Iris pigment epithelial cell (primary cell): ENCODE measurements around the gene EIF2S2.

ENCODE experiments used
- DNase-seq: peaks from one replicate; pipeline ENCODE4 v3.0.0-alpha.2; 2011; ENCODE audit warnings: low read depth

The EIF2S2 gene

DNA sequence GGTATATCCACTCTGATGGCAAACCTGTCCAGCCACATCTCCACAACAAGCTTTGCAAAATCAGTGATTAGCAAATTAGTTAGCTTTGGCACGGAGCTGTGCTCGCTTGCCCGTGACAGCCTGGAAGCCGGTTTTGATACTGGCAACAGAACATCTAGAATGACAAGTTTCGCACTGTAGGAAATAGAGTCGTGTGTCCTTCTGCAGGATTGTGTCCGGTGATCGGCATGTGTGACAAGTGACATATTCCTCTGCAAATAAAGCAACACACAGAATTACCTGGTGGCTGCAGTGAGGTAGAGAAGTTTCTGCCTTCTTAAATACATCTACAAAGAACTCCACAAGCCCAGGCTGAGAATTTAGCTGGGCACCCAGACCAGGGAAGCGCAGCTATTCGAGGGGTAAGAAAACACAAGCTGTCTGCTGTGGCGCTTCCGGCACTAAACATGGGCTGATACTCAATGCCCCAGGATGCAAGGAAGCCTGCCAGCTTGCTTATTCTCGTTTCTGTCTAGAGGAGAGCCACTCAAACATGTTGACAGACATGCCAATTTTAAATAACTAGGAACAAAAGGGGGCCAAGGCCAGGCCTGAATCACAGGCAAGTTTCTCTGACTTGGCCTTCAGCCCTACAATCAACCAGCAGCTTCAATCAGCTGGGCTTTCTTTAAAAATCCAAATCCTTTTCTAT is 22.2 kb downstream of the EIF2S2 start:
- no peak for DNase-seq

DNA sequence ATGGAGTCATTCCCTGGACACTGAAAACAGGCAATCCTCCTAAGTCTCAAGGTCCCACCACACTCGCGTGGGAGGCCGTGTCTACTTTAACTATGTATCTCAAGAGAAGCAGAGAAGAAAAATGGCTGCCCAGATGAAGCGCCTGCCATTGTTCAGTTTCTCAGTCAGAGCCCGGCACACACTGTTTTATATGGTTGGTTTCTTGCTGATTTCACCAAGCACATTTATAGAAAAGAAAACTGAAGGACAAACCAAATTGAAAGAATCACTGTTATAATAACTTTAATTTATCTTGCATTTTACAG is 22.9 kb downstream of the EIF2S2 start:
- no peak for DNase-seq

DNA sequence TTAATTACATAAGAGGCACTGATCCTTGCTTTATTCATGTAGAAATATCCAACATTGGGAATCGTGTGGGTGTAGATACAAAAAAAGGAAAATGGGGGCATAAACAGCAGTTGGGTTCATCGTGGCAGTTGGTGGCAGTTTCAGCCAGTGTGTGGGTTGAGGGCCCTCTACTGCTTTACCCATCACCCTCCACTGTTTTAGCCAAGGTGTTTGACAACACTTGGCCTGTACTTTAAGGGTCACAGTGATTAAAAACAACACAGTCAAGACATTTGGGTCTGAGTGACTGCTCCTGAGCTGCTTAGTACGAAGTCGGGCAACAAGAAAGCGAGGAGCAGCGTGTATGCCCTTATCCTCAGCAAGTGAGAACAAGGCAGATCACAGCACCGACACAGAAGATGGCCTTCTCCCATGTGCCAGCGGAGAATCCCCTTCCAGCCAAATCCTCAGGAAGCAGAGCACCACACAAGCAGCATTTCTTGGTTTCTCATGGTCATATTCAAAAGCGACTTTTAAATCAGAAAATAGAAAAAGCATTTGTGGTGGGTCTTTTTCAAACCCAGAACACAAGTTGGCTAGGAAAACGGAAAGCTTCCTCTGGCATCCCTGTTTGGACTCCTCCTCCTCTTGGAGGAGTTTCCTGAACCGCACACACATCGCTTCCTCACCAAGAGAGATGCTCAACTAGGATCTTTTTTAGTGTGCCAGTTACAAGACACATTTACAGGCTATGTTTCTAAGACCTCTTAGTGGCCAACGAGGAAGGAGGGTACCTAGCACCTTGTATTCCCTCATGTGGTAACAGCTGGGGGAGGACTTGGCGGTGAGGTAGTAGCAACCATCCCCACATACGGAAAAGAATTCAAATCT is 23.5 kb downstream of the EIF2S2 start:
- DNase-seq: no peak

DNA sequence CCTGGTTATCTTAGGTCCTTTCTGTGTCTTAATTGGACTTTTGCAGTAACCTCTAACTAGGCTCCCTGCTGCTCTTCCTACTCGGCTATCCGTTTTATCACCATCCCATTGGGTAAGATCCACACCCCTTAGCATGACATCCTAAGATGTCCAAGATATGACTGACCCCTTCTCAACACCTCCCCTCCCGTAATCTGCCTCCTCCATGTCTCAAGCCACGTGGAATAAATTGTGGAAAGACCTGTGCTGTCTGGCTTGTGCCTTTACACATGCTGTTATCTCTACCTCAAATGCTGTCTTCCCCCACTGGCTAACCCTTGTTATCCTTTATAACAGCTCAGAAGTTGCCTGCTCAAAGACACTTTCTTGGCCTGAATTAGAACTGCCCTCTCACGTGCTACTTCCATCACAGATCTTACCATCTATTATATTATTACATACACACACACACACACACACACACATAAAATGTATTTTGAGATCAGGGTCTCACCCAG is 26.5 kb downstream of the EIF2S2 start:
- DNase-seq: no peak

DNA sequence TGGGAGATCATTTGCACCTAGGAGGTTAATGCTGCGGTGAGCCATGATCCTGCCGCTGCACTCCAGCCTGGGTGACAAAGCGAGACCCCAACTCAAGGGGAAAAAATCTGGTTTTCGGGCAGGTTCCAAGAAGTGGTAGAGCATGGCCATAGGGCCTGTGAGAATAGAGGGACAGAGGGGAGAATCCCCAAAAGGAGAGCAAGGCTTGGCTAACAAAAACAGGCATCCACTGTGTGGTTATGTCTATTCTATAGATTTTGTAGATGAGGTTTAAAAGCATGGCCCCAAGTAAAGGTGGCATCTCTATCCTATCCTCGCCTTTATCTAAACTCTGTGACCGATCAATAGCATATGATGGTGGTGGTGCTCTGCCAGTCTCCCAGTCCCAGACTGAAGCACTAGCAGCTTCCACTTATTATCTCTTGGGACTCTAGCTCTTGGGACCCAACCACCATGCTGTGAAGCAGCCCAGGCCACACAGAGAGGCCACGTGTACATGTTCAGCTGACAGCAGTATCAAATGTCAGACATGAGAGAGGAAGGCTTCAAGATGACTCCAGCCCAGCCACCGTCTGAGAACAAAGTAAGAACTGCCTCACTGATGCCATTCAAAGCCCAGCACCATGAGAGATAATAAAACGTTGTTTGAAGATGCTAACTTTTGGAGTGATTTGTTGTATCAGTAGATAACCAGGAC is 27.7 kb downstream of the EIF2S2 start:
- DNase-seq: no peak

DNA sequence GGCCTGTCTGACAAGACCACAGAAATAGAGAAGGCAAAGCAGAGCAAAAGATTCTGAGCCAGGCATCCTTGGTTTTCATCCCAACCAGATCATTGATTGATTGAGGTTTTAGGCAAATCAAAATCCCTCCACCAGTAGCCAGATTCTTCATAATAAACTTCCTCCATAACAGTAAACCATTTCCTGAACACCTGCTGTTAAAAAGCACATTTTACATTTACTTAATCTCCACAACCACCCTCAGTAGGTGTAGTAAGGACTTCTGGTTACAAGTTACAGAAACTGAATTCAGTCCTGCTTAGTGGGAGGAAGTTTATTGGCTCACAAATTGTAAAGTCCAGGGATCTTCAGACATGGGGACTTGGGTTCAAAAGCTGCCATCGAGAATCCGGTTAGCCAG is 28.3 kb downstream of the EIF2S2 start:
- no peak for DNase-seq

DNA sequence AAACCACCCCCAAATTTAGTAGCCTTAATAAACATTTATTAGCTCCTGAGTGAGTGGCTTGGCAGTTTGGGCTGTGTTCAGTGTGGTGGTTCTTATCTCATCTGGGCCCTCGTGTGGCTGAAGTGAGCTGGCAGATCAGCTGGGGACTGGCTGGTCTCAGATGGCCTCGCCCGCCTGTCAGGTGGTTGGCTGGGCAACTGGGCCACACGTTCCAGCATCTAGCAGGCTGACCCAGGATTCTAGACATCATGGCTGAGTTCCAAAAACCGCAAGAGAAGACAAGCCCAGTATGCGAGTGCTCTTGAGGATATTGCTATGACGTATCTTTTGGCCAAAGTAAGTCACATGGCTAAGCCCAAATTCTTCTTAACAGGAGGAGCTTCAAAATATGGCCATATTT is 28.9 kb downstream of the EIF2S2 start:
- peak; percentile 95 for DNase-seq

DNA sequence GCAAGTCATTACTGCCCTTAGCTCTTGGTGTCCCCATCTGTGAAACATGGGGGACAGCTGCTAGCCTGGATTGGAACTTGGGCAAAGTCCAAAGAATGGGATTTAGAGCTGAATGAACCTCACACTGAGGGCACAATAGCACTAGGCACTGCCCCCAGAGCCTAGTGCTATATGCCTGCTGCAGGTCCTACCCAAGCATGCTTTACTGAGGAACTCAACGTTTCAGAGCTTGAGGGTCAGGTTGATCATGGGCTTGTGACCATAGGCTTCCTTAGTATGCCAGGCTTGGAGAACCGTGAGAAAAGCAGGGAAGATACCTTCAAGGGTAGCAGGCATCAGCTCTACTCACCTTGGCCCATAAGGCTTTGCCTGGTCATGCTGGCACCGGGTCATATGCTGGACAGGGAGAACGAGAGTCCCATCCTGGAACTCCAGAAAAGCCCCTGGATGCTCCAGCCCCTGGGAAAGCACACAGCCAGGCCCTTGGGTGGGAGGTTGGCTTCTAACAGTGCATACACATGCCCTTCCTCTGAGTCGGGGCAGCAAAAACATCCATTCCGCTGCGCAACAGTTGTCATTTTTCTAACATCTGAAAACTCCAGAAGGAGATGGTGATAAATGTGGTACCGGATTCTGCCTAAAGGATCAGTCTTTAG is 29.7 kb downstream of the EIF2S2 start:
- no peak for DNase-seq

DNA sequence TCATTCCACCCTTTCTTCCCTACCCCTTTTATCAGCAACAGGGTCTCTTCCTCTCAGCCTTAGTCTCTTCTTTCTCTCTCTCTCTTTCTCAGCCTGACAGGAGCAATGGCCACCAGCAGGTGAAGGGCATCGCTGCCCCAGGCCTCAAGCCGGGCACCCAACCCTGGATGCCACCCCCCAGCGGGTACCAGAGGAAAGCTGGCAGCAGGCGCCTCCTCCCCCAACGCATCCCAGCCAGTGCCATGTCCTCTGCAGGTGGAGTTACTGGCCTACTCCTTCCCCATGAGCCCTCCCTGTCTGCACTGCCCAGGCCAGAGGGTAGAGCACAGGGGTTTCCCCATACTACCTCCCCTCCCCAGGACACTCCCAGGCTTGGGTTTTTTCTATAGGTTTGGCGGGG is 32.2 kb downstream of the EIF2S2 start:
- no peak for DNase-seq

DNA sequence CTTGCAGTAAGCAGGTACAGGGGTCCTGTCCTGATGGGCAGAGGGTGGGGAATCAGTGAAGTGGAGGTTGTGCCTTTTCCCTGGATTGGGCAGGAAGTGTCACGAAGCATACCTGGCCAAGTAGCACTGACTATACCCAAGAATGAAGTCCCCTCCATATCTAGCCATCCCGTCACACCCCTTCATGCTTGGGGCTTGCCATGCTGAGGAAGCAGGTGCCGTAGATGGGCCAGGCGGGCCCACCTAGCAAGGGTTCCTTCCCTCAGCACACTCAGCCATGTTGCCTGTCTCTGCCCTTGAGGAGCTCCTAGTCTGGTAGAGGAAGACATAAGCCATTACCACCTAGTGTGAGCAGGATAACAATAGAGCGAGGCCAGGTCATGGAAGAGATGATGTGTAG is 33.5 kb downstream of the EIF2S2 start:
- no peak for DNase-seq

DNA sequence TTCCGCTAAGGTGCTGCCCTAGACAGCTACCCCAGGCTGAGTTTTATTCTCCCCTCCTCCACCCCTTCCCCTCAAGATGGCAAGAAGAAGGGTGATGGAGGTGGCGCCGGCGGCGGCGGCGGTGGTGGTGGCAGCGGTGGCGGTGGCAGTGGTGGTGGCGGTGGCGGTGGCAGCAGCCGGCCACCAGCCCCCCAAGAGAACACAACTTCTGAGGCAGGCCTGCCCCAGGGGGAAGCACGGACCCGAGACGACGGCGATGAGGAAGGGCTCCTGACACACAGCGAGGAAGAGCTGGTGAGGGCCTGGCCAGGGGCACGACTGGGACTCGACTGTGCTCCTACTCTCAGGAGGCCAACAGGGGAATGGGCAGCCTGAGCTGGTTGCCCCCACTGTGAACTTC is 35.1 kb downstream of the EIF2S2 start:
- no peak for DNase-seq

DNA sequence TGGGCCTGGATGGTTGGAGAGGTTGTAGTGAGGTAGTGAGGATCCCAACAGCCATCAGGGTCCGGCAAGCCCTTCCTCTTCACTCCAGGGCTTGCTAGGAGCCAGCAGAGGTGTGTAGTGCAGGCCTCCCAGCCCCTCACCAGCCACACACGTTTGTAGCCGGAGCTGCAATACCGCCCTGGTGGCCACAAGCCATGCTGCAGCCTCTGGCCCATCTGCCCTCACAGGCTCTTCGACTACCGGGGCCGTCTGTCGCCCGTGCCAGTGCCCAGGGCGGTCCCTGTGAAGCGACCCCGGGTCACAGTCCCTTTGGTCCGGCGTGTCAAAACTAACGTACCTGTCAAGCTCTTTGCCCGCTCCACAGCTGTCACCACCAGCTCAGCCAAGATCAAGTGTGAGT is 36.4 kb downstream of the EIF2S2 start:
- no peak for DNase-seq

DNA sequence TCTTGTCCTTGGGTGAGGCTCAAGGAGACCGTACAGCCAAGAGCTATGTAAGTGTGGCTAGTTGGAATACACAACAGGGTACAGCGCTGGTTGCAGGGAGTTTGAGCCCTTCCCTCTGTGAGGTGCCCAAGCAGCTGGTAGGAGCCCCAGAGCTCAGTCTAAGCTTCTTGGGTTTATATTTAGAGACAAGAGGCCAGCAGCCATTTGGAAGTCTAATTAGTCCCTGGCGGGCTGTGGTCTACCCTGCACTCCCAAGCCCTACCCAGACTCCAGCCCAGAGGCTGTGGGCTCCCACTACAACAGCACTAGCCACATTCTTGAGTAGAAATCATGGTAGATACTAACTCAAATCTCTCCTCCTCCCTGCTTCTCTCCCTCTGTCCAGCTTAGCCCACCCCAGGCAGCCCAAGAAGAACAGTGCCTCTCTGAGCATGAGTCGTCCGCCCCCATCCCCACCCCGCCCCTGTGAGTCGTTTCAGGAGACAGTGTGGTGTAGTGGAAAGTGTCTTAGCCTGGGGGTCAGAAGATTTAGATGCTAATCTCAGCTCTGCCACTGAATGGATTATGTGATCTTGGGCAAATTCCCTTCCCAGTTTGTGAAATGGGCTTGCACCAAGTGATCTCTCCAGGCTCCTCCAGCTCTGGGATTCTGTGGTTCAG is 37.8 kb downstream of the EIF2S2 start:
- DNase-seq: no peak

DNA sequence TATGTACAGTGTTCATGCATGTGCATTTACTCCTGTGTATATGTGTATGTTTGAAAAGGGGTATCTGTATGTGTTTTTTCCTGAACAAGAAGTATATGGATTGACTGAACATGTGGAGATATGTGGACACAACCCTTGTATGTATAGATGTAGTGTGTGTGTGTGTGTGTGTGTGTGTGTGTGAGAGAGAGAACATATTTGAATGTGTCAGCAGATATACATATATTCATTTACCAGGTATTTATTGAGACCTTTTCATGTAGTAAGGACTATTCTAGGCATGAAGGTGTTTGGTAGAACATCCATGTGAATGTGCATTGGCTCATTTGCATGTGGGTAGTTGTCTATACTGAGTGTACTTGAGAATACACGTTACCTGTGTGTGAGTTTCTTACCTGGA is 39.3 kb downstream of the EIF2S2 start:
- no peak for DNase-seq

DNA sequence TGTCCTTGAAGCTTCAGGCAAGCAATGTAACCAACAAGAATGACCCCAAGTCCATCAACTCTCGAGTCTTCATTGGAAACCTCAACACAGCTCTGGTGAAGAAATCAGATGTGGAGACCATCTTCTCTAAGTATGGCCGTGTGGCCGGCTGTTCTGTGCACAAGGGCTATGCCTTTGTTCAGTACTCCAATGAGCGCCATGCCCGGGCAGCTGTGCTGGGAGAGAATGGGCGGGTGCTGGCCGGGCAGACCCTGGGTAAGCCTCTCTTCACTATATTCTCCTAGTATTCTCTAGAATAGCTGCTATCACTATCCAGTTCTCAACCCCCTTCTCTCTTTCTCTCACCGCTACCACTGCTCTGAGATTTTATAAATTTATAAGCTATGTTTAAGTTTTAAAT is 40.0 kb downstream of the EIF2S2 start:
- no peak for DNase-seq

DNA sequence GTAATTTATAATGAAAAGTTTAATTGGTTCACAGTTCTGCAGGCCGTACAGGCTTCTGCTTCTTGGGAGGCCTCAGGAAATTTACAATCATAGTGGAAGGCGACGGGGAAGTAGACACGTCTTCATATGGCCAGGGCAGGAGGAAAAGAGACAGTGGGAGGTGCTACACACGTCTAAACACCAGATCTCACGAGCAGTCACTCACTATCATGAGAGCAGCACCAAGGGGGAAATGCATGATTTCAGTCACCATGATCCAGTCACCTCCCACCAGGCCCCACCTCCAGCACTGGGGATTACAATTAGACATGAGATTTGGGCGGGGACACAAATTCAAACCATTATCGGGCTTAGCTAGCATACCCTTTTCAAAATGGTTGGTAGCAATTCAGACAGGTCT is 41.2 kb downstream of the EIF2S2 start:
- DNase-seq: no peak

DNA sequence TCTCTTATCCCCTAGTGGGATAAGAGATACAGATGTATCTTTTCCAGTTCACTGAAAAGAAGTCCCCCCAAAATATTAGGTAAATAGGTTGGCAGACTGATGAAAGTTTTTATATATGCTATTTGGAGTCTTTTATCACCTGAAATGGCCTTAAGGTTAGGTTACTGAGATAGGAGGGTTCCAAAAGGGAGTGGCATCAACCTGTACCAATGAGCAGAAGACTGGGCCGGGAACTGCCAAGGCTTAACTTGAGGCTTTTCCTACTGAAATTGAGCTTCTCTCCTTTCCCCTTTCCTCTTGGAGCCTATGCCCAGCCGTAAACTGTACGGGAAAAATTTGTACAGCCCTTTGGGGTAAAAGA is 42.0 kb downstream of the EIF2S2 start:
- DNase-seq: no peak

DNA sequence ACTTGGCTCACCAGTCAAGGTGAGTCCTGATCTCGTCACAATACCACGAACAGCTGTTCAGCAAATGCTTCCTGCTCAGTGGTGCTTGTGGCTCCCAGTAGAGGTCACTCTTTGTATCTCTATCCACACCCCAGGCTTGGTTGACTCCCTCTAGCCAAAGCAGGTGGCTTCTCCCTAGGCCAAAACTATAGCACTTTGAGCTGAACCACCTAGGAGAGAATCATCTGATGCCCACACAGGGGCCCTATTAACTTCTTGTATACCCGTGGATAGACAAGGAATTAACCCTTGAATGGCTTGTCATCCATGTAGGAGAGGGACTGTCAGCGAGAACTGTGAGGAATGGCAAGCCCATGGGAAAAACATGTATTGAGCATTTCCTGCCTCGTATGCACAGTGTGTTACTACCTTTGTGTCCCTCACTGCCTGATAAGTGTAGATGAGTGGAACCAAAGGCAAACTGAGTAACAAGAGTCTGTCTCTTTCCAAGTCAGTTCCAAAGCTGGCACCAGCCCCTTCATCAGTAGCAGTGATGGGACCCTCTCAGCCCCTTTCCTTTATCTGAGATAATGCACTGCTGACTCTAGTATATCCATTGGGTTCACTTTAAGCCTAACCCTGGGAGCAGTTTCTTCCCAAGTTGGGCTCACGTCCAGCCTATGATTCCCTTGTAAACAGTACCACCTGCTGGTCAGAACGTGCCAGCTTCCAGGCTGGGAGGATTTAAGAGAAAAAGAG is 42.5 kb downstream of the EIF2S2 start:
- DNase-seq: peak; percentile 80

DNA sequence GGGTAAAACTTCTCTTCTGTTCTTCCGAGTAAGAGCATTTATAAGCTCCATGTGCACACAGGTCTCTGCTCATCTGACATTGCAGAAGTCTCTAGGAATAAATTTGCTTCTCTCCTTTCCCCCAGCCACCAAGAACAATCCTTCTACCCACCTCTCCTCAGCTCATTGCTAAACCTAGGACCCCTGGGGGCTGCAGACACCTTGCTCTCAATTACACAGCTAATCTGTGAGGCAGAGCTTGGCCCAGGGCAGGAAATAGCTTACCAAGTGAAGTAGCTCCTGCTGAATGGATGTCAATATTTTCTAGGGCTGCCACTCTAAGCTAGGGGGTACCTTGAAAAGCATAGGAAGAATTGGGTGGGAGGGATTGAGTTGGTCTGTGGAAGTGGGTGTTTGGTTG is 44.0 kb downstream of the EIF2S2 start:
- DNase-seq: no peak

DNA sequence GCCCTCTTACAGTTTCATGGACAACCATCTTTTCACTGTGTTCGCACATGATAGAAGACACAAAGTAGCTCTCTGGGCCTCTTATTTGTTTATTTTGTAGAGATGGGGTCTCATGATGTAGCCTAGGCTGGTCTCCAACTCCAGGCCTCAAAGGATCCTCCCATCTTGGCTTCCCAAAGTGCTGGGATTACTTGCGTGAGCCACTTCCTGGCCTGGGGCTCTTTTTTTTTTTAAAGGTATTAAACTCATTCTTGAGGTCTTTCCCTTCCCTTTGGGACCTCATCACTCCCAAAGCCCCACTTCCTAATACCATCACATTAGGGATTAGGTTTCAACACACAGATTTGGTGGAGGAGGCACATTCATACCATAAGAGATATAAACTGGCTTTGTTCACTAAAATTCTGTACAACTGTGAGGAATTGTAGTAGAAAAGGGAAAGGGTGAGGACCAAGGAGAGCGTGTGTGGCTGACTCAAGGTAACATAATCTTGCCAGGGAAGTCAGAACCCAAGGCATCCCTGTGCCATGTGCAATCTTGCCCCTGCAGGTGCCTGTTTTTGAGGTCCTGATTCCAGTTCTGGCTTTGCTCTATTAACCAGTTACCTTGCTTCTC is 45.5 kb downstream of the EIF2S2 start:
- DNase-seq: peak; percentile 28

DNA sequence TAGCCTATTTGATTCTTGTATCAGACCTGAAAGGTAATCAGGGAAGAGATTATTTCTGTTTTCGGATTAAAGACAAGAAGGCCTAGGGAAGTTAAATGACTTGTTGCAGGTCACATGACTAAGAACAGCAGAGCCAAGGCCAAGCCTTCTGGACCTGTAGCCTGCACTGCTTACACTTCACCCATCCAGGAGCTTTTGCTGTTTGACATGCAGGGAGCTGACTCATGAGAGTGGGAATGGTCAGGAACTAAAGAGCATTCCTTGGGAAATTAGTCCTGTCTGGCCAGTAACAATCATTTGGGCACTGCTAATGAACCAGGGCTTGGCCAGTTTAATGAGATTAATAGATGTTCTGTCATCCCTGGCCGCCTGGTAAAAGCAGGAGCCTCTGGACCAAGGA is 46.8 kb downstream of the EIF2S2 start:
- DNase-seq: peak; percentile 64
